GM18861 (cell line): Measurements from ENCODE around the gene UBE2G2.
"Not testable (repeated sequence)": the region's sequence is repeated elsewhere in the genome, so short reads cannot be mapped to it uniquely, and the experiment has no call there.

Source experiments
- ATAC-seq: cut with Tn5 transposase; IDR thresholded peaks from one replicate; pipeline ENCODE4 v1.9.1; 2021; ENCODE audit not compliant: unreplicated experiment

The UBE2G2 gene

DNA sequence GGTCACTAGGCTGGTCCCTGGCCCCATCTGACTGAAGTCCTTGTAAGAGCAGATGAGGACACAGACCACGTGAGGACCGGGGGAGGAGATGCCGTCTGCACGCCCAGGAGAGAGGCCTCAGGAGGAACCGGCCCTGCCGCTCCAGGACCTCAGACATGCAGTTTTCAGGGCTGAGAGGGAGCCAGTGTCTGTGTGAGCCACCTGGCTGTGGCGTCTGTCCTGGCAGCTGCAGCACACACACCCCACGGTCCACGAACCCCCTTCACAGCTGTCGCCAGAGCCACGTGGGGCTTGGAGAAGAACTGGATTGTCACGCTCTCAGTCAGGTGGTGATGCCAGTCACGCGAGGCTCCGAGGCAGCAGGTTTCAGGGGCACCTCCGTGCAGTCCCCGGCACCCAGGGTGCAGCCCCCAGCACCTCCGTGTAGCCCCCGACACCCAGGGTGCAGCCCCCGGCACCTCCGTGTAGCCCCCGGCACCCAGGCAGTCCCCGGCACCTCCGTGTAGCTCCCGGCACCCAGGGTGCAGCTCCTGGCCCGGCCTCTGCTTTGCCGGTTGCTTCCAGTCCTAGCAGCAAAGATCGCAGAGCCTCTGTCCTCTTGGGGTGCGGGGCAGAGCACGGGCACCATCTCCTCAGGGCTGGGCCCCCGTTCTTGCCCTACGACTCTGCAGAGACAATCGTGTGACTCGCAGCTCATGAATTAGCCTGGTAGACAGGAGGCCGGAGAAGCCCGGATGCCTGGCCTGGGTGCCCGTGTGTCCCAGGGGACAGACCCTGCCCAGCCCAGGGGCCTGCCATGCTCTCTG lies 35.2 kb upstream of the UBE2G2 start:
- ATAC-seq: no peak

DNA sequence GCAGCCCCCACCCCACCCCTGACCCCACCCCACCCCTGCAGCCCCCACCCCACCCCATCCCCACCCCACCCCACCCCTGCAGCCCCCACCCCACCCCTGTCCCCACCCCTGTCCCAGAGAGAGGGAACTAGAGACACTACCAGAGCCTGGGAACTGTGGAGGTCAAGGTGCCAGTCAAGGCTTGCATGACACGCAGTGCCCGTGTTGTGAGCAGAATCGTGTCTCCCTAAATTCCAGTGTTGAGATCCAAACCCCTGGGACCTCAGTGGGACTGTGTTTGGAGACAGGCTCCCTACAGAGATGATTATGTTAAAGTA lies 34.7 kb upstream of the UBE2G2 start:
- no peak for ATAC-seq

DNA sequence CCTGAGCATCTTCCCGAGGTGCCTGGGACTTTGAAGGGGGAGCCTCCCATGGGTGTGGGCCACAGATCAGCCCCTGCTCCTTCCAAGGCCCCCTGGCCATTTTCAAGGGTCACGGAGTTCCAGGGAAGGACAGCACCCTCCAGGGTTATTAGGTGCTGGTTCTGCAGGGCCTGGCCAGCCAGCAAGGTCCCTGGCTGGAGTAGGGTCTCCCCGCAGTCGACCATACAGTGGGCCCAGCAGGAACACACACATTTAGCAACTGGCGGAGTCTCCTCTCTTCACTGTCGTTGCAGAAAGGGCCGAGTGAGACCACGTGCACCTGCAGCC lies 34.0 kb upstream of the UBE2G2 start:
- no peak for ATAC-seq

- no peak for ATAC-seq
These were observed 33.5 kb upstream of the UBE2G2 start for GRCh38 chr21:44834951-44835646.

GRCh38 chr21:44834231-44834950 lies 32.8 kb upstream of the UBE2G2 start:
- no peak for ATAC-seq

DNA sequence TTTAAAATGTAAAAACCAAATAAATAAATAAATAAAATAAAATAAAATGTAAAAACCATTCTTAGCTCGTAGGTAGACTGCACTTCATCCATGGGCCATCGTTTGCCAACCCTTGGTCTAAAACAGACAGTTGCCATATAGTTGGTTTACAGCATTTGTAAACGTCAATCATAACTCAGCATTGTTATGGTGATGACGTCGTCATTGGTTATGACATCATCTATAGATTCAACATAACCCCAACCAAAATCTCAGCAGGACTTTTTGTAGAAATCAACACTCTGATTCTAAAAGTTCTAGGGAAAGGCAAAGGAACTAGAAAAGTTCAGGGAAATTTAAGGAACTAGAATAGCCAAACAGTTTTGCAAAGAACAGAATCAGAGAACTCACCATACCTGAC lies 32.0 kb upstream of the UBE2G2 start:
- no peak for ATAC-seq

GRCh38 chr21:44832516-44833255 lies 31.1 kb upstream of the UBE2G2 start:
- not testable (repeated sequence) for ATAC-seq

DNA sequence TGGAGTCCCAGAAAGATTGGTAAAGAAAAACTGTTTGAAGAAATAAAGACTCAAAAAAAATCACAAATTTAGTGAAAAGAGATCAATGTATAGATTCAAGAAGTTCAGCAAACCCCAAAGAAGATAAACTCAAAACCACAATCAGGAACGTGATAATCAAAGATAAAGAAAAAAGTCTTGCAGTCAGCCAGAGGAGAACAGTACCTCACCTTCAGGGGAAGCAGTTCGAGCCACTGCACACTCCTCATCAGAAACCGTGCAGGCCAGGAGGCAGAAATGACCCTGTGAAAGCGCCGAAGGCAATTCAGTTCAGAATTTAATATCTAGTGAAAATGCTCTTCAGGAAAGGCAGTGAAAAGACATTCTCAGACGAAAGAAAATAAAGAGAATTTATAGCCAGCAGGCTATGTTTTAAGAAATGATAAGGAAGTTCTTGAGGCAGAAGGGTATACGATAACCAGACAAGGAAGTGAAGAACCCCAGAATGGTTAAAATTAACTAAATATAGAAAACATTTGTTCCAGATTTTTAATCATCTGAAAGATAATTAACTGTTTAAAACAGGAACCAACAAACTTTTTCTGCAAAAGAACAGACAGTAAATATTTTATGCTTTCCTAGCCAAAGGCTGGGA lies 29.7 kb upstream of the UBE2G2 start:
- no peak for ATAC-seq

DNA sequence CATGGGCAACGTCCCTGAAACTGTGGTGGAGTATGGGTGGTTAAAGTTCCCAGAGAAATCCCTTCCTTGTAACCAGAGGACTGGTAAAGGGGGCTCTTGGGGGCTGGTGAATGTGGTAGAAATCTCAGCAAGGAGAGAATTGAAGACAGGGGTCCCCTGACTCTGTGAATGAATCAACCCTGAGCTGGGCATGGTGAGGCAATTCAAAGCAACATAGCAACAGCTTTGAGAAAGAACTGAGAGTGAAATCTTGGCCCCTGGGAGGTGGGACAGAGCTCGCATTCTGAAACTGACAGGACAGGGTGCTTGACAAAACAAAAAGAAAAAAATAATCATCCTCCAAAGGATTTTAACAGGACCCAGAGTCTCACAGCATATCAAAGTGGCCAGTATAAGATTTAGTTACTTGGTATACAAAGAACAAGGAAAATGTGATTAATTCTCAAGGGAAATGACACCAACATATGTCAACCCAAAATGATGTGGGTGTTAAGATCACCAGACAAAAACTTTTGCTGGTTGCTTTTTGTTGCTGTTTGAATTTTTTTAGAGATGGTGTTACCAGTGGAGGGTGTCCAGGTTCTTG lies 28.0 kb upstream of the UBE2G2 start:
- no peak for ATAC-seq

DNA sequence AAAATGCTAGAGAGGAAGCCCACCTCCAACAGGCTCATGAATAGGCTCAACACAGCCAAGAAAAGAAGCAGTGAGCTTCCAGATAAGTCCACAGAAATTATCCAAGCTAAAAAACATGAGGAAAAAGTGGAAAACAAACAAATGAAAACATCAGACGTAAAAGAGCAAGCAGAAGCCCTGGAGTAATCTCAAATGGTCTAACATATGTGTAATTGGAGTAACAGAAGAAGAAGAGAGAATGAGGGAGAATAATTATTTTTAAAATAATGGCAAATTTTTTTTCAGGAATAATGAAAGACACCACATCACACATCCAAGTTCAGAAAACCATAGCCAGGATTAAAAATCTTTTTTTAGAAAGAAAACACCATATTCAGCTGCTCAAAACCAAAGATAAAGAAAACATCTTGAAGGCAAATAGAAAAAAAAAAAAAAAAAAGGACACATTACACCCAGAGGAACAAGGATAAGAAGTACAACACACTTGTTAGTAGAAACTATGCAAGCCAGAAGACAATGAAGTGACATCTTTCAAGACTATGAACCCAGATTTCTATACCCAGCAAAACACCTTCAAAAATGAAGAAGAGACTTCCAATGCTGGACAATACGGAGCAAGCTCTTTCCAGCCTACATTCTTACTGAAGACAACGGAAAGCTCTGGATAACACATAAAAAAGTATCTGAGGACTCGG lies 26.9 kb upstream of the UBE2G2 start:
- no peak for ATAC-seq

GRCh38 chr21:44823179-44823660 lies 21.6 kb upstream of the UBE2G2 start:
- ATAC-seq: no peak

- no peak for ATAC-seq
These were observed 21.0 kb upstream of the UBE2G2 start for GRCh38 chr21:44822484-44823178.

GRCh38 chr21:44820851-44821250 lies 19.2 kb upstream of the UBE2G2 start:
- ATAC-seq: no peak

DNA sequence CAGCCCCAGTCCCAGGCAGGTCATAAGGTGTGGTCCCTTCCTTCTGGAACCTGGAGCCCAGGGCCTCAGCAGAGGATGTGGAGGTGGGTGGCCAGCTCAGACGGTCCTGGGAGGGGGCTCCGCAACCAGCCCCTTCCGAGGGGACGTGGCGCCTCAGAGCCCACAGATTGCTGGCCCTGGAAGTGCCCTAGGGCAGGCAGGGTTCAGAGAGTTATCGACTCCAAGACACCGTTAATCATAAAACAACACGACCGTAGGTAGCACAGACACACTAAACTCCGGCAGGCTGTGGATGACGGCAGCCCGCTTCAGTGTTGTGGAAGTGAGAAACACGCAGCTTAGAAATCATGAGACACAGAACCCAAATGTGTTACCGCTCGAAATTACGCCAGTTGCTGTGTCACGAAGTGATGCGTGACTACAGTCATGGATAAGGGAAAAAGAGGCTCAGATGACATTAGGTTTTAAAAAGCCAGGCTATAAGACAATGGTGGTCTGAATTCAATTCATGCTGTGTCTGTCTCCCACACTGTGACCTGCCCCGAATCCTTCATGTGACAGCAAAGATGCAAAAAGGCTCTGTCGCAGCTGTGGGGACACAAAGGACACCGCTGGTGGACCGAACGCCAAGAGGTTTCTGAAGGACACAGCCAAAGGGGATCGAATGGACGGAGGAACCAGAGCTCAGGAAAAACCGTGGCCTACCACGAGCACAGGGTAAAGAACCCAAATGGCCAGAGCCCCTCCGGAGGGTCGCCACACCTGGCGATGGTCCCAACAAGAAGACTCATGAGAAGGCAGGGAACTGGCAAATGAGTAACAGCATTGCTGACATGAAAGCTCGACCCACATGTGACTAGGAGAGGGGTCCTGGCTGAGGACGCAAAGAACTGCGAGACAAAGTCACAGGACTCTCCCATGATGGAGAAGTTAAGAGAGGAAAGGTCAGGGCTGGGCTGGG lies 17.9 kb upstream of the UBE2G2 start:
- no peak for ATAC-seq

- ATAC-seq: no peak
These were observed 17.0 kb upstream of the UBE2G2 start for GRCh38 chr21:44818640-44819011.

DNA sequence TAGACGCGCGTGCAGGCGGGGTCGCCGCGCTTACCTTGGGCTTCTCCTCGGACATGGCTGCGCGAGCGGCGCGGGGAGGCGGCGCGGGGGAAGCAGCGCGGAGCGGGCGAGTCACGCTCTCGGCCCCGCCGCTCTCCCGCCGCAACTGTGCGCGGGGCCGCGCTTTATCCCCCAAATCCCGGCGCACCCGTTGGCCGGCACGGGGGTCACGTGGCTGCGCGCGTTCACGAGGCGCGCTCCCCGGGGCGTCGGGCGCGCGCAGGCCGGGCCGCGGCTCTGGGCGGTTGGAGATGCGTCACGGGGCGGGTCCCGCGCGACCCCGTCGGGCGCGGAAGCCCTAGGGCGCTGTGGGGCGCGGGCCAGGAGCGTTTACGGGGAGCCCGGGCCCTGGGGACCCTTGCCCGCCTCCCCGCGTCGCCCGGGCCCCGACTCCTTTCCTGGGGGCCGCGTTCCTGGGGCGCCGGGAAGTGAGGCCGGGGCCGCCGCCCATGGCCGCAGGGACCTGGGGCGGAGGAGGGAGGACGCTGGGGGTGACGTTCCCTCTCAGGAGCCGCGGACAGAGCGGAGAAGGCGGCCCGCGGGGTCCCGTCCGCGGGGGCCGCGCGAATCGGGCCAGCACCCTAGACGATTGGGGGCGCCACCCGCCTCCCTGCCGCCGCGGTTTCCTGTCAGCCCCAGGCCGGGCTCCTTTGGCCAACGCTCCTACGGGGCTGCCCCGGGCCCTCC lies 16.5 kb upstream of the UBE2G2 start, which contains the start of gene SUMO3:
Gene SUMO3, minus strand, starts transcription at position 149 of the 726 bp plus-strand sequence. Its CDS starts 94 bp downstream, at position 55.
- peak; percentile 54 for ATAC-seq

GRCh38 chr21:44817506-44817880 lies 15.9 kb upstream of the UBE2G2 start:
- ATAC-seq: peak; percentile 53
